Umbilical cord (tissue), 2 donors: Measurements from ENCODE around the gene LPP. TPM values are rescaled to one million over a fixed set of nuclear protein-coding genes. Genes with fewer than 3 reads are reported as not detected.
"Not testable (repeated sequence)": the region's sequence is repeated elsewhere in the genome, so short reads cannot be mapped to it uniquely, and the experiment has no call there.

Source experiments
- DNase-seq: peaks from one replicate; pipeline ENCODE4 v3.0.0-alpha.2; 2015; ENCODE audit warnings: low spot score
- total RNA-seq: library from RNA; depleted of rRNA; stranded (reverse); fragments of >200 nt; gene quantifications from one replicate; pipeline ENCODE4 v1.2.3, GENCODE V29; 2014; ENCODE audit warnings: low replicate concordance; ENCODE audit not compliant: insufficient read depth

LPP gene
- total RNA-seq, 1 donor from 2014 or later, result 717 TPM

DNA sequence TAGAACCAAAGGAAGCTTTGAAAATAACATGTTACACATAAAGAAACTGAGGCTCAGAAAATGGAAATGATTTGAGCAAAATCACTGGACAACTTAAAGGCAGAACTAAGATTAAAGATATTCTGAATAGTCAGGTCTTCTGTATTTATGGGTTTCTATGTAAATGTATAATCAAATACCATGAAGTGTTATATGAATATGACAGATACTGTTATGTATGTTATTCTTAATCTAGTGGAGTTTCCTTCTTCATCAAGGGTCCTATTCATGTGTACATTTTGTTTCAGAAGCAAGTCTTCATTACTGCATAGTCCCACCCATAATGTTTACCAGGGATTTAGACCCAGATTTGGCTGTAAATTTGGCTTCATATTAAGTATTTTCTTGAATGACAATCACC lies 547.0 kb downstream of the LPP start:
- no peak for DNase-seq

DNA sequence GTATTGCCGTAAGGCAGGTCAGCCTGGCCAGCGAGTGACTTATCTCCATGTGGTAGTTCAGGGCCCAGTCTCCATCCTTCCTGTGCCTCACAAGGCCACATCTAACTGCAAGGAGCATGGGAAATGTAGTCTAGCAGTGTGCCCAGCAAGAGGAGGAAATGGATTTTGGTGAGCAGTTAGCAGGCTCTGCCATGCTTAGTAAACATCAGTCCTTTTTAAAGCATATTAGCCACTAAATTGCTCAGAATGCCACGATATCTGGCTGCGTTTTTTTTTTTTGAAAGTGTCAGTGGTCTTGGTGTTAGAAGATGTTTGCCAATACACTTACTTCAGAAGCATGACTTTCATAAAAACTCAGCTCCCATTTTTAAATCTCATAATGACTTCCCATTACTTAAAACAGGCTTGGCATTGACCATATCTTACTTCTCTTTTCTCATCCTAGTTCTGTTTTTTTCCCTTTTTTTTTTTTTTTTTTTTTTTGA lies 547.6 kb downstream of the LPP start:
- peak; percentile 13 for DNase-seq

DNA sequence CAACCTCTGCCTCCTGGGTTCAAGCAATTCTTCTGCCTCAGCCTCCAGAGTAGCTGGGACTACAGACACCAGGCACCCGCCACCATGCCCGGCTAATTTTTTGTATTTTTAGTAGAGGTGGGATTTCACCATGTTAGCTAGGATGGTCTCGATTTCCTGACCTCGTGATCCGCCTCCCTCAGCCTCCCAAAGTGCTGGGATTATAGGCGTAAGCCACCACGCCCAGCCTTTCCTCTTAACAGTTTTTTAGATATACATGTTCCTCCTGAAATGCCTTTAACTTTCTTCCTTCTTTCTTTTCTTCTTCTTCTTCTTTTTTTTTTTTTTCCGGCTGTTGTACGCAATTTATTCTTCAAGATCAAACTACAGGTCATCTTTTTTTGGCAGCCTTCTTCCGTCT lies 548.1 kb downstream of the LPP start:
- DNase-seq, result not testable (repeated sequence)

DNA sequence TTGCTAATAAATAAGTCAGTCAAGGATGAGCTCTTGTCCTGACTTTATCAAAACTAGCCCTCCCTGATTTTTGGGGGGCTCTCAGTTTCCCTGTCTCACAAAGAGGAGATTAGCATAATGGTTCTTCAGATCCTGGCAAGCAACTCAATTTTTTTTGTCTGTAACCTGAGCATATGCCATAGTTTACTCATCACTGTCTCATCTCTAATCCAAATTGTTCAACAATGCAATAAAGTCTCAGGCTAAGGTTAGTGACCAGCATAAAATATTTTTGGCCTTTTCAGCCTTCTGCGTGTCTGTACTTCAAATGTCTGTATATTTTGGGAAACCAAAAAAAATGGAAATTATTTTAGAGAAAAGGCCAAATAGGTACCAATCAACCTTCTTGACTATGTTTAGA lies 552.2 kb downstream of the LPP start:
- no peak for DNase-seq

DNA sequence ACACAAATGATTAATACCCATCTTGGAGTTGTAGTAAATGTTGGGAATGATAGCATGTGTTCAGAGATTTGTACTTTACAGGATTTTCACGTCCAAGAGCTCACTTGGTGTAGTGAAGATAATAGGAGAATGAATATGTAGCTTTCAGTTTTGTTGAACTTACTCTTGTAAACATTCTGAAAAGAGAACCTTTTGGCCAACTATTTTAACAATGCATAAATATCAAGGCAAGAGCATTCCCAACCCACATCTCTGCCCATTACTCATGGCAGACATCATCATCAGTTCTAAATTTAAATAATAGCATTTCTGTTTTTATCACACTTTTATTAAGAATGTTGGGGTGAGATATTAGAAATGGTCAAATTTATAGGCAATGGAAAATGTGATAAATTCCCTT lies 552.6 kb downstream of the LPP start:
- DNase-seq, result no peak

DNA sequence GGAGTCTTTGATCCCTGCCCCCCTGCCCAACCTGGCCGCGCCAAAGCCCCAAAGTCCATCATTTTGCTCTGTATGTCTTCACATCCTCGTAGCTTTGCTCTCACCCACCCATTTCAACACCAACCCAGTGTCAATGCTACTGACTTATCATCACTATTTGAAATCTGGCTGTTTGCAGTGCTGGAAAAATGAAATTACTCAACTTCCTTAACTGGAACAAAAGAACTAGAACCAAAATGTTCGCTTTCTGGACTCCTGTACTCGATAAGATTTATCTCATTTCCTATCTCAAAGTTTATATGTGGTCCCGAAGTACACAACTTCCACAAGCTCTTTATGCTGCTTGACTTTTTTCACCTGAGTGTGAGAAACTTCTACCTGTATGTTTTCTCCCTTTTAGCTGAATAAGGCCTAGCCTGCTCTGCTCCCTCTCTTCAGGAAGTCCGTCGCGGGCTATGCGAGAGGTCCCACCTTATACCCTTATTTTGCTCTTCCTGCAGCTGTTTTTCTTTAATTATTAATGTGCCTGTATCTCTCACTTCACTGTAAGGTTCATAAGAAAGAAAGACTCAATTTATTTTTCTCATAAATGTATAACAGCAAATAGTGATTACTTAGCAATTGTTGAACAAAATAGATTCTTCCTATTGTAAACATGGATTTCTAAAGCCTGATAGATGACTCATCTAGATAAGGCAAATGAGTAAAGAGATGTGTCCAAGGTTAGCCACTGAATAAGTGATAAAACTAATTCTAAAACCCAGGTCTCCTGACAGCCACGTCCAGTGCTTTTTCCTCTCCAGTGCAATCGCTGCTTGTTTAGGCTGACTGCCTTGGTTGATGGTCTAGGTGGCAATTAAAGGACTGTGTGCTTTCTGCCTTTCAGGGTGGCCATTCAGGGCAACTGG lies 553.7 kb downstream of the LPP start:
- no peak for DNase-seq

DNA sequence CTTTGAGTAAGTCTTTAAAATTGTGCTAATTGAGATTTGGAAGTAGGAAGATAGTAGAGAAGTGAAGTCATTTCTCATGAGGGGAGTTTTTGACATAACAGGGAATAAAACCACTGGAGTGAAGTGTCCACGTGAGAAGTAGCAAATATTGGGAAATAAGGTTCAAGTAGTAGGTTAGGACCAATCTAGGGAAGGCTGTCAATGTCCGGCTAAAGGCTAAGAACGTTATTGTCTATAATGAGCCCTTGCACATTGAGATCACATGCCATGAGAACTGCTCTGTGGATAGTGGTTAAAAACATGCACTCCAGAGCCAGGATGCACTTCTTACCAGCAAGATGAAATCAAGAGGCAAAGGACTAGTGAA lies 557.9 kb downstream of the LPP start:
- no peak for DNase-seq

DNA sequence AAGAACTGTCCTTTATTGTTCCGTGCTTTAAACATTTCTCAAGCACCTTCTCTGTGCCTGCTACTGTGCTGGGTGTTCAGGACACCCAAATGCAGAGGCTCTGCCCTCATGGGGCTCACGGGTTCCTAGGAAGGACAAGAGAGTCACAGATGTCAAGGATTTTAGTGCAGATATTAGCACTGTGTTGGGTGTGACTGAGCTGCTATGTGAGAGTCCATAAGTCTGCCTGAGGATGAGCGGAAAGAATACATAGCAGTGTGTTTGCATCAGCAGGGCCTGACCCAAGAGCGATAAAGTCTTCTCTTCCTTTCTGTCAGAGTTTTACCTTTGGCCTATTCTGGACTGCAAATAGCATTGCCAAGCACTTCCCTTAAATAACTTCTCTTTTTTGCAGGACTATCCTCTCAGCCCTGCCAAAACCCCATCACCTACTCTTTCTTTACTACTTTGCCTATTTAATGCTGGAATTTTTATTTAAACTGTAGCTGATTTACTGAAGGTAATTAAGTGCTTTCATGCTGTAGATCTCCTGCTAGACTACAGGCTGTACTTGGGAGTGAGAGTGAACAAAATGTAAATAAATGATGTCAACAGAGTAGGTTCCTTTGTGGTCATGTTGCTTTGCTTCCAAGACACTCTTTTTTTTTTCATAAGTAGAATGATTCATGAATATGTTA lies 558.4 kb downstream of the LPP start:
- DNase-seq, result peak; percentile 47

DNA sequence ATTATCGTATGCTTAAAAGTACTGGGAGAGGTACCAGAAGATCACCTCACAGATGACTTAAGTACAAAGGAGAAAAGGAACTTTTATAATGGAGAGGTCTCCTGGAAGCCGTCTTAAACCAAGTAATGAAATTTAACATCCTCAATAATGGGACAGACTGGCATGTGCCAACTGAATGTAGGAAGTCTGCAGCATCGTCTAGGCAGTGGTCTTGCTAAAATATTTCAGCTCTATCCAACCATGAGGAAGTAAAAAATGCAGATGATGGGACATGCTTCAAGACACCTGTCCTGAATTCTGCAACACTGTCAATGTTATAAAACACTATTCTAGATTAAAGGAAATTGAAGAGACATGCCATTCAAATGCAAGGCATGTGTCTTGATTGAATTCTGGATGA lies 559.0 kb downstream of the LPP start:
- no peak for DNase-seq

DNA sequence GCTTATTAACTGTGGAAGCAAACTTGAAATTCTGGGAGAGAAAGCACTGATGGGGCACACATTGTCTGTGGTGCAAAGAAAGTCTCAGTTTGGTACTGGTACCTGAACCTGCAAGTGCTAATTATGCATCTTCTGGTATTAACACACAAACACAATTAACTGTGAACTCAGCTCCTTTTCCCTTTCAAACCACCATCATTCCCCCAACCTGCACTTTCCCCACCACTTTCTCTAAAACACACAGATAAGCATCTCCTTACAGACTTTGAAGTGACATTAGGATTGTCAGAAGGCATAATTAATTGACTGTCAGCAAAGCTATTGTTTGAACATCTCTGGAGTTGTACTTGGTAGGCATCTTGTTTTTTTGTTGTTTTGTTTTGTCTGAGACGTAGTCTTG lies 565.6 kb downstream of the LPP start:
- DNase-seq, result no peak

DNA sequence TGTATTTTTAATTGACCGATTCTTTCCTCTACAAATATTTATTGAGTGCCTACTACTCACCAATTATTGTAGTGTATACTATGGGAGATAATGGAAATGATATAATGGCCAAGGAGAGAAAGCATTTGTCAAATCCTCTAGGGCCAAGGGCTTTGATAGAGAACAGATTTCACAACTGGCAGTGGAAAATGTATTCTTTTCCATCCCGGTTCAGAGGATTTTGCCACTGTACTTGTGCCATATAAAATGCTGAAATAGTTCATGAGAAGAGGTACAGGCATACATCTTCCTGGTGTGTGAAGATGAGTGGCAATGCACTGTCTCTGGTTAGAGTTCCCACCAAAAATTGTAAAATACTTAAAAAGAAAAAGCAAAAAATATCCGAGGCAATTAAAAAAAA lies 566.3 kb downstream of the LPP start:
- DNase-seq, result no peak

DNA sequence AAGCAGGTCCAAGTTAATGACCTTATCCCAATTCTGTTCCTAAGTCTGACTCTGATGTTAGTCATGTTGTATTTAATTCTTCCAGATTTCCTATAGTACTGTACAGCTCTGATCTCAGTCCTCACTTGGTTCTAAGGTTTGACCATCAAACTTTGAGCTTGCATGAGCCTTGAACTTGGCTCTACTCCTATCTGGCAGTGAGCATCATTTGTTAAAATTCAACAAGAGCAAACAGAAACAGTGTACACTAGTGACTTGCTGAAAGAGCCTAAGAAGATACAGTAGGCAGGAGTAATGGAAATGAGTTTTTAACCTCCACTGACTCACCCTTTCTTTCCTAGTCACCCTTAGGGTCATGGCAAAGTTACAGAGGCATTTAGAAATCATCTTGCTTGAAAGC lies 566.7 kb downstream of the LPP start:
- no peak for DNase-seq

DNA sequence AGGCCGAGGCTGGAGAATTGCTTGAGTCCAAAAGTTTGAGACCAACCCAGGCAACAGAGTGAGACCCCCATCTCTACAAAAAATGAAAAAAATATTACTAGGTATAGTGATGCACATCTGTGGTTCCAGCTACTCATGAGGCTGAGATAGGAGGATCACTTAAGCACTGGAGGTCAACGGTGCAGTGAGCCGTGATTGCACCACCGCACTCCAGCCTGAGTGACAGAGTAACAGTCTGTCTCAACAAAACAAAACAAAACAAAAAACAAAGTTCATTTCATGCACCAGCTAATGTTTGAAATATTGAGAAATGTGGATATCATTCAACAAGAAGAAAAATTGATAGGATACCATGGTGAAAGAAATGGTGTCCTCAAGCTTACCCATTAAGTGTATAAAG lies 567.4 kb downstream of the LPP start:
- no peak for DNase-seq

DNA sequence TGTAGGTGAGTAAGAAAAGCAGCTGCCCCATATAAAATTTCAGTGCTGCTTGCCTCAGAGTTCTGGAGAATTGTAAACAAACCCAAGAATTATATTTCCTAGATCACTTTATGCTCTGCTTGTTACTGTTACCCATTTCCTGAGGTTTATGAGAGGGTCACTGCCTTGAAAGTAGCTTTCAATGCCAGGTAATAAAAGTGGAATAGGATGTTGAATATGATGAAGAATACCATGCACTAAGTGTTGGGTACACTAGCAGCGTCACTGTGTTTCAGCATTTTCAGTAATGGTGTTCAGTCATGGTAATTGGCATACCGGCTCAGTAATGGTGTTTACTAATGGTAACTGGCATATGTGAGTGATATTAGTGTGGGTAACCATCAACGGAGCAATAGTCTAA lies 568.0 kb downstream of the LPP start:
- DNase-seq, result no peak

DNA sequence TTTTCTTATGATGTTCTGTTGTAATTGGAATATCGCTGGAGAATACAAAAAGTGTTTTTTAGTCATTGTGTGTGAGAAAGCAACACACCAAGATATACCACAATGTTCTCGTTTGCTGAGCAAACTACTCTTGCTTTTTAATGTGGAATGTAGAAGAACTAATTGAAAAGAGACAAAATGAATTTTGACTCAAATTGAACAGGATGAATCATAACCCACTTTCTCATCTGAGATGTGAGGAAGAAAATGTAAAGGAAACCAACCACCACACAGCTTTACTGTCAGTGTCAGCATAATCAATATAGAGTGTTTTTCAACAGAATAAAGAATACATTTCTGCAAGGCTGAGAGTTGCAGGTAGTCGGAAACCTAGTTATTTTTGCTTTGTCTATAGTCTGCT lies 569.0 kb downstream of the LPP start:
- no peak for DNase-seq

DNA sequence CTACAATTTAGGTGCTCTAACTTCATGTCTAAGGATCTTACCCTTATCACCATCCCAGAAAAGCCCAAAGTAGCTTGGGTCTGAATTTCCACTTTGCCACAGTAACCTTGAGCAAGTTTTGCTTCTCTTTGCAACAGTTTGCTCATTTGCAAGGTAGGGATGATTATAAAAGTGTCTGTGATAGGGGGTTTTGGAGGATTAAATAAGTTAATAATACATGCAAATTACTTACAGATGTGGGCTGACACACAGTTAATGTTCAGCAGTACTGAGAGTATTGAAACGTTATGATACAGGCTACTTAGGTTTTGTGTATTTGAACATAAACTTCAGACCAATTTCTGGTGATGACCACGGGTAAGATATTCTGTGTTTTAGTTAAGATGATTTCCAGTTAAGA lies 573.1 kb downstream of the LPP start:
- no peak for DNase-seq

DNA sequence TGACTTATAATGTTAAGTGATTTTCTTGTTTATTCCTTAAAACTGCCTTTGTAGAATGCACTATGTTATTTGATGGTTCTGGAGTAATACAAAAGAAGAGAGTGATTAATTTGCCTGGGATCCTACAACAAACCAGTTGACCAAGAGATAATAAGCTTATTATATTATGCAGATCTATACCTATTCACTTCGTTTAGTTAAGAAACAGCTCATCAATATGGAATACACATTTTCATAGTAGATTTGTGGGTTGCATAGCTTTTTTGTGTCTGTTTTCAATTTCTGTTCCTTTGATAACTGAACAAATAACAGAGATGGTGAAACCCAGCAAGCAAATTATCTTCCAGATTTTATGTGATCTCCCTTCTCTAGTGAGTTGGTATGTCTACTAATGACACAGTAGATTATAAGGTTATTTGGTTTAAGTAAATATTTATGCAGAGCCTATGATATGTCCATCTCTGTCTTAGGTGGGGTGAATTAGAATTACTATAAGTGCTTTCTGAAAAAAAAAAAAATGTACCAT lies 574.5 kb downstream of the LPP start:
- no peak for DNase-seq

DNA sequence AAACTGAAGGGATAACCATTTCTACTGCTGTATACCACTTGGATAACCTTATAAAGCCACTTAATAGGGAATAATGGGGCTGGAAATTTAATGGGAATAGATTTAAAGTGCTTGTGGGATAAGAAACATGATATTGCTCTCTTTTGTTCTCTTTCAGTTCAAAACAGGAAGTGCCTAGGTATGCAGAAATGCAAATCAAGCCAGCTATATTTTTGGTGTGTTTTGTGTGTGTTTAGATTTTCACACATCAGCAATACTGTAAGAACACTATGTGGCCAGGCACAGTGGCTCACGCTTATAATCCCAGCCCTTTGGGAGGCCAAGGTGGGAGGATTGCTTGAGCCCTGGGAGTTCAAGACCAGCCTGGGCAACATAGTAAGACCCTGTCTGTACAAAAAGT lies 575.5 kb downstream of the LPP start:
- DNase-seq, result no peak

DNA sequence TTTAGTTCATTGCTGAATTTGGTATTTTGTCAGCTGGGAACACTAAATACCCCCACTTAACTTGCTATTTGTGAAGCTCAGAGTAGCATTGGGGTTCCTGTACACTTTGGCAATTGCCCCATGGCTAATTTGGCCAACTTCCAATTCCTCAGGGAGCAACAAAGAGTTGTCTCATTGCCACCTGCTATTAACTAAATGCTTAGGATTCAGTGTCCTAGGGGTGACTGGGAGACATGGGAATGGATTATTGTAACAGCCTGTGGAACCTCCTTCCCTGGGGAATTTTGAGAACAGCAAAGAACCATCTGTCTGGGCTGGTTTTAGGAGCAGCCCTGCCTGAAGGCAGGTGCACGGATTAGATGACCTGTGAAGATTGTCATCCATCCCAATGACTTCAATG lies 580.4 kb downstream of the LPP start:
- no peak for DNase-seq

DNA sequence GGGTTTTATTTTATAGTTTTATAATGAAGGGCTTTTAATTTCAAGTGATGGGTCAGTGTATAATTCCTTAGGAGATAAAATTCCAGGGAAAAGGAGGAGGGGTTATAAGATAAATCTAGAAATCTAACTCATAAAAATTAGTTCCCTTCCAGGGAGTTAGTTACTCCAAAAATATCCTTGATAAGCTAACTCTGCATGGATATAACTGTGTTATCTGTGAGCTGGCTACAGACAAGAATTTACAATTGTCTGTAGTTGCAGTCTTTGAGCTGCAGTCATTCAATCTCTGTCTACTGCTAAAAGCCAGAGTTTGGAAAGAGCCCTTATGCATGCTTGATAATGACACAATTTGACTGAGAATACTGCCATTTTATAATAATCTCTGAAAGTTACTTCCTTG lies 585.6 kb downstream of the LPP start:
- DNase-seq, result peak; percentile 72

DNA sequence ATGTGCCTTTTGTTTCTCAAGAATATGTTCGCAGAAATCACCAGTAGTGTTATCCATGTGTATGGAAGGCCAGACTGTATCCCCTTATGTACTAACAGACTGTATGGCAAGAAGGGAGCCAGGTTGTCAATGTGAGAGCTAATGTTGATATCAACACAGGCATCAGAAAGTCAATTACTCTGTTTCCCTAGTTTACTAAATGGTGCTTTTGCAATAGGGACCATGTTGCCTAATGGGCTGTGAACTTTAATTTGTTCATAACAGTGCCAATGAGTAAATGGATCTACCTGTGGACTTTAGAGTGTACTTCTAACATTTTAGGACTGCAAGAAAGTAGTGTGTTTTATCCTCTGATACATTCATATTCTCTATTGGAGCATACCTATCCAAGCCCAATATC lies 586.1 kb downstream of the LPP start:
- no peak for DNase-seq

DNA sequence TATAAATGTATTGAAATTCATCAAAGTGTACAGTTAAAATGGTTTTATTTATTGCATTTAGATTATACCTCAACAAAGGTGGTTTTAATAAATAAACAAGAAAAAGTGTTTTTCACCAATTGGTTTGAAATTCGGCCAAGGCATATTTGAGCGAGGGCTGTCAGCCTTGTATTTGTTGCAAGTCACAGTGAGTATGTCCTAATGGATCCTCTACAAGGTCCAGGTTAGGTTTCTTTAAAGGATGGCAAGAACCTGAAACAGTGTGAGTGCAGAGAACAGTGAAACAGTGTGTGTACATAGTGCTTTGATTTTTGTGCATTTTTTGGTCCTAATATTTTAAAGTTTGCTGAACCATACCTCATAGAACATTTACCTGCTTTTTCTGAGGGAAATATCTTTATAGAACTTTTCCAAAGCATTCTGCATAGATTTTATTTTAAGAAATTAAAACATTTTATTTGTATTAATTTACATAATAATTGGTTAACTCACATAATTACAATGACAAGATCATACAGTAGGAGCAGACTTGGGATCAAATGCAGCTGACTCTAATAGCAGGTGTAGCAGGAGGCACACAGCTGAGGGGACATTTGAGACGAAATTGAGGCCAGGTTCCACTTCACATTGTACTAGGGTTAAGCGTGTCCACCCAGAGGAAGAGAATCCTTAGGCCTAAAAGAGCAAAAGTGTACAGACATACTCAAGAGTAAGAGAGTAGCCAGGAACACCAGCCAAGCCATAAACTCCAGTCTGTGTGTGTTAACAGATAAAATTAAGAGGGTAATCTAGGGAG lies 589.0 kb downstream of the LPP start:
- no peak for DNase-seq
